HG03439 (cell line): ENCODE data around the gene CAVIN1.
A peak's percentile ranks its signal among the peaks of the same experiment; 100 is the strongest.
"Not testable (repeated sequence)": the region's sequence is repeated elsewhere in the genome, so short reads cannot be mapped to it uniquely, and the experiment has no call there.

Source experiments
- ATAC-seq: cut with Tn5 transposase; IDR thresholded peaks from one replicate; pipeline ENCODE4 v1.9.1; 2021; ENCODE audit warnings: mild to moderate bottlenecking, moderate library complexity; ENCODE audit not compliant: unreplicated experiment

CAVIN1 gene

DNA sequence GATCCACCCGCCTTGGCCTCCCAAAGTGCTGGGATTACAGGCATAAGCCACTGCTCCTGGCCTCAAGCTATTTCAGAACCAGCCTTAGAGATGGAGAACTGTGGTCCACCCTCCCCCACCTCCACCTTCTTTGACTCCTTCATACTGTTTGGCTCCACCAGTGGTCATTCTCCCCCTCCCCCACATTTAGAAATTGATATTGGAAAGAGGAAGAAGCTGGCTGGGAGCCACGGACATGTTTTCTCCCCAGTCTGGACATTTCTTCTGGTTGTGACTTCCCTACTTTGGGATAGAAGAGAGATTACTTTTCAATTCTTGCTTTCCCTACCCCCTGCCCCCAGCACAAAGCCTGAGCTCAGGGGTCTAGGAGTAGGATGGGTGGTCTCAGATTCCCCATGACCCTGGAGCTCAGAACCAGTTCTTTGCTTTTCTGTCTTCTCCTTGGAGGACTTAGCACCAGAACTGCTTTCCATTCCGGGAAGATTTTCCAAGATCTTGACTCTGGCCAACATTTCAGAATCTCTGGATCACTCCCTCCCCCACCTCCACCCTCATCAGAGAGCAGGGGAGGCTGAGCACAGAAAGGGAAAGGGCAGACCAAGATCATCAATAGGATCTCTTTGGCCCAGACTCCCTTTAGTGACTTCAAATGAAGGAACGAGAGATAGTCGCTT, 16.3 kb downstream of the CAVIN1 start:
- no peak for ATAC-seq

DNA sequence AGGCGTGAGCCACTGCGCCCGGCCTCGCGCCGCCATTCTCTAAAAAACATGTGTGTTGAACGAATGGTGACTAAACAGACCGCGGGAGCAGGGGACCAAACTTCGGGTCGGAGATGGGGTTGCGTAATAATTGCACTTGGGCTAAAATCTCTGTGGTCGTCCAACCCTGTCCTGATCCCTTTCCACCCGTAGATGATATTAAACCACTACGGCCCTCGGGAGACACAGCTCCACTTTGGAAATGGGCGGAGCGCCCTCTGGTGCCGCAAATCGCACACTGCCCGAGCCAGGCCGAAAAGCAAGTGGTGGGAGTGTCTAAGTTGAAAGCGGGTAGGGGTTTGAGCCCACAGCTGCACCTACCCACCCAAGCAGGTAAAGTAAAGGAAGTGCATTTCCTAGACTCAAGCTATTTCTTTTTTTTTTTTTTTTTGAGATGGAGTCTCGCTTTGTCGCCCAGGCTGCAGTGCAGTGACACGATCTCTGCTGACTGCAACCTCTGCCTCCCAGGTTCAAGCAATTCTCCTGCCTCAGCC, 17.0 kb downstream of the CAVIN1 start:
- no peak for ATAC-seq

DNA sequence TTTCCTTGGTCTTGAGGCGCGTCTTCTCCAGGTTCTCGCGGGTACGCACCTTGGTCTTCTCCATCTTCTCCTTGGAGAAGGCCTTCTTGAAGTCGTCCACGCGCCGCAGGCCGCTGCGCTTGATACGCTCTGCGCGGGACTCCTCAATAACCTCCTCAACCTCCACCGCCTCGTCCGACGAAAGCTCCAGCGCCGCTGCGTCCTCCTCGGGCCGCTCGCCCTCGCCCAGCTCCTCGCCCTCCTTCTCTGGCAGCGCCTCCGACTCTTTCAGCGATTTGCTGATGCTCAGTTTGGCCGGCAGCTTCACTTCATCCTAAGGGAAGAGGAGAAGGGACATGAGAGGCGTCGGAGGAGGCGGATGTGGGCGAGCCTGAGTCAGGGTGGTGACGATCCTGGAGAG, 18.0 kb downstream of the CAVIN1 start:
- ATAC-seq, result no peak

DNA sequence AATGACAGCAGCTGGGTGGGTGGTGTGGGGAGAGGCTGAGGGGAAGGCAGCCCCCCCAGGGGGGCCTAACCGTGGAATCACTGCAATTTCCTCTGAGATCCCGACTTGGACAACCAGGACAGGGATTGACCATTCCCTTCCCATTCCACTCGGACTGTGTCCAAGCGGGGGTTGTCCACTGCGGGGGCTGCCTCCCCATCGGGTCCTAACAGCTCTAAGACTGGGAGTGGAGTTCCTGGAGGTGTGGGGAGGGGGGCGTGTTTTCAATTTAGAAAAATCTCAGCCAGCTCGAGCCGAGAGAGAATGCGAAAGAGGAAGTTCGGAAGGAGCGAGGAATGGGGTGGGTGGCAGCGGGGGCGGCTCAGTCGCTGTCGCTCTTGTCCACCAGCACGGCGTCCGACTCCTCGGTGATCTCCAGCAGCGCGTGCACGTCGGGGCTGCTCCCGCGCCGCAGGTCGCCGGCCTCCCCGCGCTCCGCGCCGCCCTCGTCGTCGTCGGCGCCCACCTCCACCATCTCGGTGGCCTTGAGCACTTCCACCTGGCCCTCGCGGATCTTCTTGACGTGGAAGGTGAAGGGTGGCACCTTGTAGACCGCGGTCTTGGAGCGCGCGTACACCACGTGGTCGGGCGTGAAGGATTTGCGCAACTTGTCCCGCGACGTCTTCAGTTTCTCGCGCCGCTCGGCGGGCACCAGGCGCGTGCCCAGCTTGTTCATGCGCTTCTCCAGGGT, 18.6 kb downstream of the CAVIN1 start:
- ATAC-seq, result no peak

DNA sequence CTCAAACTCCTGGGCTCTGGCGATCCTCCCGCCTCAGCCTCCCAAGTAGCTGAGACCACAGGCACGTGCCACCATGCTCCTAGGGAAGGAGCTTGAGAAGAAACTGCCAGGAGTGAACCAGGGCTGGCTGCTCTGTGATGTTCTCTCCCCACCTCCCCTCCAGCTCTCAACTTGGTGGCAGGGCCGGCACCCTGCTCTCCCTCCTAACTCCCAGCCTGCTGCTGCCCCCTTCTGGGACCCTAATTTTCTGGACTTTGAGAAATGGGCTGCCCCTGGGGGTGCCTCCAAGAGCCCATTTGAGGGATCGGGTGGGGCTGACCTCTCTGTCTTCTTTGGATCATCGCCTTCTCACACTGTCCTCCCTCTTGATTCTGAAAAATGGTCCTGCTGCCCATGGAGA, 19.9 kb downstream of the CAVIN1 start:
- no peak for ATAC-seq

DNA sequence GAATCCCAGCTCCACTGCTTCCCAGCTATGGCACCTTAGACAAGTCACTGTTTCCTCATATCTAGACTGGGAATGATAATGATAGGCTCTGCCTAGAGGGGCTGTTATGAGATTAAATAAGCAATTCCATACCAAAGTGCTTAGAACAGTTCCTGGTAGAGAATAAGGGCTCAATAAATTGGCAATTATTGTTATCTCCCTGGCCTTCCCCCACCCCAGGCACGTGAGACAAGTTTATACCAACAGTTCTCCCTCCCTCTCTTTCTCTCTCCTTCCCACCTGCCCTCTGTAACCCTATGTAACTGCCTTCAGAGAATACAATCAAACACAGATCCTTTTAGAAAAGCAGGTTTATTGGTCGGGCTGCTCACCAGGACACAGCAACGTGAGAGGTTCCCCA, 20.9 kb downstream of the CAVIN1 start:
- no peak for ATAC-seq

DNA sequence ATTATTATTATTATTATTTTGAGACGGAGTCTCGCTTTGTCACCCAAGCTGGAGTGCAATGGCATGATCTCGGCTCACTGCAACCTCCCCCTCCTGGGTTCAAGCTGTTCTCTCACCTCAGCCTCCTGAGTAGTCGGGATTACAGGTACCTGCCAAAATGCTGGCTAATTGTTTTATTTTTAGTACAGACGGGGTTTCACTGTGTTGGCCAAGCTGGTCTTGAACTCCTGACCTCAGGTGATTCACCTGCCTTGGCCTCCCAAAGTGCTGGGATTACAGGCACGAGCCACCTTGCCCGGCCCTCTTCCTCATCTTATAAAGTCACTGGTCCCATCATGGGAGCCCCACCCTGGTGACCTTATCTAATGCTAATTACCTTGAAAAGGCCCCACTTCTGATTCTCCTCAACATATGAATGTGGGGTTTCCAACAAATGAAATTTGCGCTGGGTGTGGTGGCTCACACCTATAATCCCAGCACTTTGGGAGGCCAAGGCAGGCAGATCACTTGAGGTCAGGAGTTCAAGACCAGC, 22.1 kb downstream of the CAVIN1 start:
- not testable (repeated sequence) for ATAC-seq

DNA sequence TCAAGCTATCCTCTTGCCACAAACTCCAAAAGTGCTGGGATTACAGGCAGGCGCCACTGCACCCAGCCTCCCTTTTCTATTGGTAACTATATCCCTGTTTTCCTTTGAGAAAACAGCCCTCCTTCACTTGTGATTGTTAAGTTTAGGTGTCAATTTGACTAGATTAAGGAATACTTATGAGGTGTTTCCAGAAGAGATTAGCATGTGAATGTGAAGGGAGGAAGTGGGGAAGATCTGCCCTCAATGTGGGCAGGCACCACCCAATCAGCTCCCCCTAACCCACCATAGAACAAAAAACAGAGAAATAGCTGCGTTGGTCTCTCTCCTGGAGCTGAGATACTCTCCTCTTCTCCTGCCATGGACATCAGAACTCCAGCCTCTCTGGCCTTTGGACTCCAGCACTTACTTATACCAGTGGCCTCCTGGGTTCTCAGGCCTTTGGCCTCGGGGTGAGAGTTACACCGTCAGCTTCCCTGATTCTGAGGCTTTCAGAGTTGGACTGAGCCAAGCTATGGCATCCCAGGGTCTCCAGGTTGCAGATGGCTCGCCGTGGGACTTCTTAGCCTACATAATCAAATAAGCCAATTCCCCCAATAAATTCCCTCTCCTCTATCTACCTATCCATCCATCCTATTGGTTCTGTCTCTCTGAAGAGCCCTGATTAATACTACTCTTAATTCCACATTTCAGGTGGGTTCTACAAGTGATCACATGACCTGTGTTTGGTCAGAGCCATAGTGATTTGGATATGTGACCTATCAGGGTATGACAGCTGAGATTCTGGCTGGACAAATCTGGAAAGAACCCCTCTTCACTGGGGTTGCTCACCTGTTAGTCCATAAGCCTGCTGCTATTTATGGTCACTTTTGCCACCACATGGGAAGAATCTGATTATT, 22.9 kb downstream of the CAVIN1 start:
- no peak for ATAC-seq

DNA sequence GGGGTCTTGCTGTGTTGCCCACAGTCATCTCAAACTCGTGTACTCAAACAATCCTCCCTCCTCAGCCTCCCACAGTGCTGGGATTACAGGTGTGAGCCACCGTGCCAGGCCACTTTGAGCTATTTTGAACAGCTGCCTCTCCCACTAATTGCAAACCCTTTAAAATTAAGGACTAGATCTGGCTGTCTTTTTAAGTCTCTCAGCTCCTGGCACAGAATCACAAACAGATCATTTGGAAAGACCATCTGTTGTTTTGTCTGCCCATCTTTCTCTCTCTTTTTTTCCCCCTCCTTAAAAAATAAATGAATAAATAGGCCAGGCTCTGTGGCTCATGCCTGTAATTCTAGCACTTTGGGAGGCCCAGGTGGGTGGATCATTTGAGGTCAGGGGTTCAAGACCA, 23.9 kb downstream of the CAVIN1 start:
- ATAC-seq, result no peak

DNA sequence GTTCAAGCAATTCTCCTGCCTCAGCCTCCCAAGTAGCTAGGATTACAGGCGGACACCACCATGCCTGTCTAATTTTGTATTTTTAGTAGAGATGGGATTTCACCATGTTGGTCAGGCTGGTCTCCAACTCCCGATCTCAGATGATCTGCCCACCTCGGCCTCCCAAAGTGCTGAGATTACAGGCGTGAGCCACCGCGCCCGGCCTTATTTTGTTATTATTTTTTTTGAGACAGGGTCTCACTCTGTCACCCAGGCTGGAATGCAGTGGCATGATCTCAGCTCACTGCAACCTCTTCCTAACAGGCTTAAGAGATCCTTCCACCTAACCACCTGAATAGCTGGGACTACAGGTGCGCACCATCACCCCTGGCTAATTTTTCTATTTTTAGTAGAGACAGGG, 27.5 kb downstream of the CAVIN1 start:
- ATAC-seq, result not testable (repeated sequence)

DNA sequence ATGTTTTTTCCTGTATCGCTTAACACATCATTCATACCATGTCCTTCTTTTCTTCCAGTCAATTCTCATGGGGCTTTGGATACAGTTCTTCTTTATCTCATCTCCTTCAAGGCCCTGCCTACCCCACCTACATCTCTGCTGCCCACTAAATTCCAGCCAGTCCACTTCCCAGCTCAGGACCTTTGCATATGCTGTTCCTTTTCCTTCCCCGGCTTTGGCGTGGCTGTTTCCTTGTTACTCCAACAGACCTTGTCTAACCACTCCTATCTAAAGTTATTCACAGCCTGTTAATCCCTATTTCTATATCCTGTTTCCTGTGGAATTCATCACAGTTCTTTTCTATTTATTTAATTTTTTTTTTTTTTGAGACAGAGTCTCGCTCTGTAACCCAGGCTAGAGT, 28.2 kb downstream of the CAVIN1 start:
- ATAC-seq, result no peak

DNA sequence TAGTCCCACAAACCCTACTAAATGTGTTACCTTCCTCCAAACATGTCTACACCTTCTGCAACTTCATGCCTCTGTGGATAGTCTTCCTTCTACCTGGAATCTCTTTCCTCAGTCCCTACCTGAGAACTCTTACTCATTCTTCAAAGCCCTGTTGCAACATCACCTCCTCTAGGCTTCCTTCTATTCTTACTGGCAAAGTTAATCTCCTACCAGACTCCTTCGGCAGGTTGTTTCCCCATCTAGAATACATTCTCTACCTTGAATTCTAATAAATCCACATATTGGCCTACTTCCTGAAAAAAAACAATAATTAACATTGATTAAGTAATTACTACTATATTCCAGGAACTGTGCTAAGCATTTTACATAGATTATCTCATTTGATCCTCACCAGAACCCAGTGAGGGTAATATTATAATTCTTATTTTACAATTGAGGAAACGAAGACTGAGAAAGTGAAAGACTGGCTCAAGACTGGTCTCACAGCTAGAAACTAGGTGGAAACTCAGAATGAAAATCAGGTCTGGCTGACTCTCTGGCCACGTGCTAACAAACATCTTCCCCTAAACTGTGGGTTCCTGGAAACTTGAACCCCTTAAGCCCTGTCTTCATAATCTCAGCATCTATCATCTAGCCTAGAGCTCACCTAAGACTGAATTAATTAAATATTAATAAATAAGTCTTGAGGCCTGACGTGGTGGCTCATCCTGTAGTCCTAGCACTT, 30.2 kb downstream of the CAVIN1 start:
- ATAC-seq, result no peak

DNA sequence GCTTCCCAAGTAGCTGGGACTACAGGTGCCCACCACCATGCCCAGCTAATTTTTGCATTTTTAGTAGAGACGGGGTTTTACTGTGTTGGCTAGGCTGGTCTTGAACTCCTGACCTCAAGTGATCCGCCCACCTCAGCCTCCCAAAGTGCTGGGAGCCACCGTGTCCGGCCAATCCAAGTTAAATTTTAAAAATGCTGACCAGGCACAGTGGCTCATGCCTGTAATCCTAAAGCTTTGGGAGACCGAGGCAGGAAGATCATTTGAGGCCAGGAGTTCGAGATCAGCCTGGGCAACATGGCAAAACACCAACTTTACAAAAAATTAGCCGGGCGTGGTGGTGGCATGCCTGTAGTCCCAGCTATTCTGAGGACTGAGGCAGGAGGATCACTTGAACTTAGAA, 31.6 kb downstream of the CAVIN1 start:
- not testable (repeated sequence) for ATAC-seq

DNA sequence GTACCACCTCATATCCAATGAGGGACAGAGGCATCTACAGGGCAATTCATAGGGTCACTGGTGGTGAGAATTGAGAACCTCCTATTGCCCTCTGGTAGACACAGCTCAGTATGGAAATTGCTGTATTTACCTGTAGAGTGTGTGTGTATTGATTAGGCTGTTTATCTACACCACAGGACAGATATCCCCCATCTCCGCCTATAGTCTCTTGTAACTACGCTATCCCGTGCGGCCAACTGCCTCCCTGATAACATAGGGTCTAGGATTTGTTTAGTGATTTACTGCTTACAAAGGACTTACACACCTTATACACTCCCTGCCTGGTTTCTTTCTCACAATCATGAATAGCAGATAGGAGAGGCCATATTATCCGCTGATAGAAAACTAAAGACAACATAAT, 33.2 kb downstream of the CAVIN1 start:
- no peak for ATAC-seq

DNA sequence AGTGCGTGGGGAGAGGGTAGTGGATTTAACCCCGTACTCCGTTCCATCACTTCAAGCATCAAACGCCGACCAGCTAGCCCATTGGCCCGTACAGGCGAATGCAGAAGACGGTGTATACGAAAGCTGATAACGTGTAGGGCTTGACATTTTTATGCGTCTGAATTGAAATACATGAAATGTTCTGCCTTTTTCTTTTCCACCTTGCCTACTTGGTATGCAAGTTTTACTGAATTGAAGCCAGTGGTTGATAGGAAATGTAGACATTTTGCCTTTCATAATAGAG, 34.0 kb downstream of the CAVIN1 start:
- ATAC-seq, result peak; percentile 29

DNA sequence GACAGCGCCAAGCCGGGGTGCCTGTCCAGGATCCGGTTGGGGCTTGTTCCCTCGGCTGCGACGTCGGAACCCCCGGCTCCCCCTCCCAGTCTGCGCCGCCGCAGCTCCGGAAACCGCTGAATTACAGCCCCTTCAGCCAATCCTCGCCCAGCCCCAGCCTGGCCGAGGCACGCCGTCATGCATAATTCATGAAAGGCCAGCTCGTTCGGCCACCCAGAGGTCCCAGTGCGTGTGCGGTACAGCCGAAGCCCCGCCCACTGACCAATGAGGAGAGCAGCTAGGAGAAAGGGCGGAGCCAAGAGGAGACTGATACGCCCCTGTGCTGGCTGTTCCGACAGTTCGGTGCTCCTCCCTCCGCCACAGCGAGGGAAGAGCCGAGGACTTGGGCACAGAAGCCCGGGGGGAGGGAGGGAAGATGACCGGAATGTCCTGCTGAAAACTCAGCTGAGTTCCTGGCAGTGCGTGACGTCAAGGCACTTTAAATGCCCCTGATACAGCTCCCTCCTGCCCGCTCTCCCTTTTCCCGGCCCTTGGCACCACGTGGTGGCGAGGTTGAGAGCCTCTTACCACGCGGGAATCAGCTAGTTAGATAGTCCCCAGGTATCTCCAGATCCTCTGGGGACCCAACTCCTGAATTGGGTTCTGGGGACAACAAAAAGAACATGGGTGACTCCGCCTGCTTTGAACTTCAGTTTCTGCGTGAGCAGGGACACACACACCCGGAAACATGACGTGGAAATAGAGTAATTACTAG, 34.5 kb downstream of the CAVIN1 start, which contains the start of gene STAT3:
STAT3 (minus strand) TSS at position 62 of the 754 bp plus-strand sequence. CDS start 39,926 bp downstream, outside the sequence.
- peak; percentile 90 for ATAC-seq

DNA sequence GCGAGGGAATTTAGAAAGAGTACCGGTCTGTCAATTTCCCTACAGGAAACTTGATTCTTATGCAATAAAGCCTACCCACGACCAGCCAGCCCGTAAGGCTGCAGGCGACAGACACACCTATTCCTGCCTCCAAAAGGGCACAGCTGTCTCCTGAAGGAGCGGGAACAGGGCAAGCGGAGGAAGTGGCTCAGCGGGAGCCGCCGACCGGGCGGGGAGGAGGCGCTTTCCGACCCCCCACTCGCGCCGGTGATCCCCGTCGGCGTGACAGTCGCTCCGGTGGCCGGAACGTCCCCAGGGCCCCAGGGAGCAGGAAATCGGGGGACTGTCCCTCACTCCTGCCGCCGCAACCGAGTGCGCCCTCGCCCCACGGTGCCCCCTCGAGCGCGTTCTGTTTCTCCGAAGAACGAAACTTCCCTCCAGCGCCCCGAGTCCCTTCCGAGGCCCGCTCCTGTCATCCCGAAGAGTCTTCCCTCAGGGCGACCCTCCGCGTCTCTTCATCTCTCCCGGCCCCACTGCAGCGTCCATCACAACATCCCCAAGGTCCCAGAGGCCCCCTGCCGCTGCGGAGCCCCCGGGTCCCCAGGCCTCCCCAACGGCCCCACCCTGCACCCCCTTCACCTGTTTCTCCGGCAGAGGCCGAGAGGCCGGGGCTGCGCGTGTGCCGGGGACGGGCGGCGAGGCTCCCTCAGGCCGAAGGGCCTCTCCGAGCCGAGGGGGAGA, 35.2 kb downstream of the CAVIN1 start:
- no peak for ATAC-seq

DNA sequence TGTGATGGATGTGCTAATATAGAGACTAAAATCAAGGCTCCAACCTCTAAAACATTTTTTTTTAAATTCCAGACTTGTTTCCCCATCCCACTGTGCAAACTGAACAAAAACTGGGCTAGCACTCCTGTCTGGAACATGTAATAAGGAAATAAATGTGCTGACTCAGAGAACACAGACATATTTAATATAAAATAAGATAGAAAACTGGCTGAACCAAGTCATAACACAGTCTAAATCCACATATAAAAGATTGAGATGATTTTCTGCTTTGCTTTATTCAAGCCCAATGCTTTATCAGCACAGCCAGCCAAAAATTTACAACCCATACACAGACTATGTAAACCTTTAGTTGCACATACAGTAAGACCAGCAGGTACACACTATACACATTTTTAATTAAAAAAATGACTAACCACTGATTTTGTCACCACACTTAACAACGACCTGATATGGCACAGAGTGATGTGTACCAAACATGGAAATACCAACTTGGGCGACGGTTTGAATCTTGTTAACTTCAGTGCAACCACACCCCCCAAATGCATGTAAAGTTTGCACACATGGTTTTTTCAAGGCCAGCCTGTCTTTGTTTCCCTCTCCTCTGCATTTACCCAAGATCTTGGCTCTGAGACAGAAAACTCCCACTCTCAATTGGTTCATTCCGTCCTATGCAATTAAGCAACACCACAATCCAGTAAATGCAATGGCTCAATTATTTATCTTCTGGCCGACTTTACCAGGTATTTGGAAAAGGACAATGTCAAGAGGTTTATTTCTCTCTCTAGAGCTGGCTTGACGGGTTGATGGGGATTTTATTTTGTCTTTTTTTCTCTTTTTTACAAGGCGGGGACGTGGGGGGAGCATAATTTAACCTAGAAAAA, 36.0 kb downstream of the CAVIN1 start:
- ATAC-seq, result no peak
